Vagina (tissue), 2 donors: ENCODE data around the gene CSTPP1. TPM values are rescaled to one million over a fixed set of nuclear protein-coding genes. Genes with fewer than 3 reads are reported as not detected.

Source experiments
- DNase-seq, 2 donors: peaks; one replicate each; pipeline ENCODE4 v3.0.0-alpha.2; 2017; ENCODE audit errors: extremely low spot score in 2 of 2
- H3K27ac ChIP-seq: fragments of 200-600 bp; sonication (generic); one replicate; pipeline ENCODE4 v1.5.1; 2019
- H3K27me3 ChIP-seq: fragments of 200-600 bp; sonication (generic); one replicate; pipeline ENCODE4 v1.5.1; 2019
- H3K36me3 ChIP-seq, 2 donors: fragments of 200-600 bp; sonication (generic); one replicate each; pipeline ENCODE4 v1.5.1; 2017 to 2019
- H3K4me1 ChIP-seq: fragments of 200-600 bp; sonication (generic); one replicate; pipeline ENCODE4 v1.5.1; 2019
- H3K4me3 ChIP-seq, 2 donors: fragments of 200-600 bp; sonication (generic); 1 replicate in 1 of 2; 2 replicates in 1 of 2; pipeline ENCODE4 v1.5.1; 2016 to 2019
- H3K9me3 ChIP-seq: fragments of 200-600 bp; sonication (generic); one replicate; pipeline ENCODE4 v1.5.1; 2019
- POLR2A ChIP-seq, 2 donors: fragments of 450-650 bp; IDR thresholded peaks; one replicate each; pipeline ENCODE4 v1.6.1; 2017; ENCODE audit warnings: antibody characterized with exemption in 2 of 2, mild to moderate bottlenecking in 2 of 2, moderate library complexity in 2 of 2
- POLR2AphosphoS5 ChIP-seq, 2 donors: sonication (generic); formaldehyde crosslinking; IDR thresholded peaks; one replicate each; pipeline ENCODE4 v1.9.0; 2017; ENCODE audit warnings: antibody characterized with exemption in 2 of 2, mild to moderate bottlenecking in 2 of 2, low read depth in 1 of 2; ENCODE audit not compliant: insufficient read depth in 1 of 2
- intact Hi-C: fragments of 100-400 bp; cut with DNase I; formaldehyde crosslinking; loops from one replicate; pipeline ENCODE4 v1.15.1; 2023
- total RNA-seq: library from RNA; depleted of rRNA; stranded (reverse); fragments of >200 nt; gene quantifications from one replicate; pipeline ENCODE4 v1.2.3, GENCODE V29; 2016
- TF ChIP-seq, protein P1 (sequence below), 3 experiments: fragments of 450-650 bp in 2 of 3; fragments of 200-600 bp in 1 of 3; sonication (generic) in 1 of 3; IDR thresholded peaks; one replicate each; pipeline ENCODE4 v1.5.1; 2017 to 2019; ENCODE audit warnings: antibody characterized with exemption in 3 of 3, mild to moderate bottlenecking in 2 of 3, moderate library complexity in 2 of 3

CSTPP1 gene
- total RNA-seq, 1 donor from 2014 or later: 30.7 TPM

DNA sequence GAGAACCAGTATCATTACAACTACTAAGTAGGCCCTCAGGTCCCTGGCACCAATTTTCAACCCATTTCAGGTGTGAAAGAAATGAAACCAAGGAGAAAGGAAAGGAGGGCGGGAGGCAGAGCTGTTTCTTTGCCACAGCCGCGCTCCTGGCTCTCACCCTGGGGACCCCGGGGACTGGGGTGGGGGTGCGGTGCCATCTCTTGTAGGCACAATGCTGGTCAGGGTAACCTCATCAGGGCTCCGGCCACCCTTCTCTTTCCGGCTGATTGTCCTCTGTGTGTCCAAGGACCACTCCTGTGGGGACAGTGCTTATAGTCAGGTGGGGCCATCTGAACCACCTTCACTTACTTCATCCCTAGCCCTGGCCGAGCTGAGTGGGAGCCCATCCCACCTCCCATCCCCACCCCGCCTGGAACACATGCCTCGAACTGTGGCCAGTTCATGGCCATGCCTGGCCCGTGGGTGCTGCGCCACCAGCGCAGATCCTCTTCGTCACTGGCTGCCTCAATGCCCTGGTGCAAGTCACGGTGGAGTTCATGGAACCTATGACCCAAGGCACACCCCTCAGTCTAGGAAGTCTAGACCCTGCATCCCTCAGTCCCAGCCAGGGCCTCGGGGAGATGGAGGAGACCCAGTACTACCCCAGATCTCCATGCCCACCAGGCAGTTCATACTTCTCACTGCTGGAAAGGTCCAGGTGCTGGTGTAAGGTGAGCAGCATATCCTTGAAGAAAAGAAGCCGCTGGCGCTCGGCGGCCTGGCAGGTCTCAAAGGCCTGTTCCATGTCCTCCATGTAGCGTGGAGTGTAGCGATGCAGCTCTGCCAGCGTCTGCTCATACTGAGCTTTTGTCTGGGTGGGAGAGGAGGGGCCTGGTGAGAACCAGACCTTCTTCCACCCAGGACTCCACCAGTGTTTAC is 242.4 kb downstream of the CSTPP1 start:
- intact Hi-C loops: loop anchor here (5.0 kb wide), 3 partner anchors 33 to 173 kb away; partner anchors contain the start of genes DDB2, MYBPC3 and NR1H3
- Histone ChIP-seq H3K4me3 (no peak overlapping the region), H3K36me3 (peaks cover 0 to 21% of the 10 kb centered on the region in 2 donors), H3K27me3 (no peaks in the 10 kb centered on the region), H3K4me1 (peaks cover 30% of the 10 kb centered on the region), H3K27ac (peak overlapping the region; percentile 98), H3K9me3 (no peaks in the 10 kb centered on the region)
- TF ChIP-seq POLR2A (IDR thresholded peaks at IDR 0.05): no peak
- no peak for TF ChIP-seq POLR2AphosphoS5 (IDR thresholded peaks at IDR 0.05; ENCODE audit: insufficient read depth in 1 of 2, low read depth in 1 of 2)
- TF ChIP-seq, protein P1, sequence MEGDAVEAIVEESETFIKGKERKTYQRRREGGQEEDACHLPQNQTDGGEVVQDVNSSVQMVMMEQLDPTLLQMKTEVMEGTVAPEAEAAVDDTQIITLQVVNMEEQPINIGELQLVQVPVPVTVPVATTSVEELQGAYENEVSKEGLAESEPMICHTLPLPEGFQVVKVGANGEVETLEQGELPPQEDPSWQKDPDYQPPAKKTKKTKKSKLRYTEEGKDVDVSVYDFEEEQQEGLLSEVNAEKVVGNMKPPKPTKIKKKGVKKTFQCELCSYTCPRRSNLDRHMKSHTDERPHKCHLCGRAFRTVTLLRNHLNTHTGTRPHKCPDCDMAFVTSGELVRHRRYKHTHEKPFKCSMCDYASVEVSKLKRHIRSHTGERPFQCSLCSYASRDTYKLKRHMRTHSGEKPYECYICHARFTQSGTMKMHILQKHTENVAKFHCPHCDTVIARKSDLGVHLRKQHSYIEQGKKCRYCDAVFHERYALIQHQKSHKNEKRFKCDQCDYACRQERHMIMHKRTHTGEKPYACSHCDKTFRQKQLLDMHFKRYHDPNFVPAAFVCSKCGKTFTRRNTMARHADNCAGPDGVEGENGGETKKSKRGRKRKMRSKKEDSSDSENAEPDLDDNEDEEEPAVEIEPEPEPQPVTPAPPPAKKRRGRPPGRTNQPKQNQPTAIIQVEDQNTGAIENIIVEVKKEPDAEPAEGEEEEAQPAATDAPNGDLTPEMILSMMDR (IDR thresholded peaks at IDR 0.05): no peak
- DNase-seq: no peak

DNA sequence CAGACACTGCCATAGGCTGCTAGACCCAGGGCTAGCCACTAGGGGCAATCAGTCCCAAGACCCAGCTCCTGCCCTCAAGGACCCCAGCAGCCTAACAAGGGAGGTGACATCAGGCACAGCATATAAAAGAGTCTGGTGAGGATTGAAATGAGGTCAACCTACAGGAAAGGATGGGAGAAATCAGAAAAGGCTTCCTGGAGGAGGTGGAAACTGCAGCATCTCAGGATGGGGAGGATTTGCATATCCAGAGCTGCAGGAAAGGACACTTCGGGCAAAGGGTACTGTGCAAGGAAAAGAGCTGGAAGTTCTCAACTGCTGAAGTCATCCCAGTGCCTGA is 243.1 kb downstream of the CSTPP1 start:
- peaks cover 33% of the 10 kb centered on the region for H3K4me1 ChIP-seq
- no peak for DNase-seq
- H3K27me3 ChIP-seq: no peaks in the 10 kb centered on the region
- peaks cover 0 to 19% of the 10 kb centered on the region in 2 donors for H3K36me3 ChIP-seq
- H3K4me3 ChIP-seq: no peak overlapping the region
- no peak for TF ChIP-seq POLR2A (IDR thresholded peaks at IDR 0.05)
- TF ChIP-seq POLR2AphosphoS5 (IDR thresholded peaks at IDR 0.05; ENCODE audit: insufficient read depth in 1 of 2, low read depth in 1 of 2): no peak
- TF ChIP-seq, protein P1 (IDR thresholded peaks at IDR 0.05): no peak
- intact Hi-C loops: loop anchor here (5.0 kb wide), 3 partner anchors 33 to 173 kb away; partner anchors contain the start of genes DDB2, MYBPC3 and NR1H3
- H3K27ac ChIP-seq: no peak overlapping the region
- no peaks in the 10 kb centered on the region for H3K9me3 ChIP-seq

DNA sequence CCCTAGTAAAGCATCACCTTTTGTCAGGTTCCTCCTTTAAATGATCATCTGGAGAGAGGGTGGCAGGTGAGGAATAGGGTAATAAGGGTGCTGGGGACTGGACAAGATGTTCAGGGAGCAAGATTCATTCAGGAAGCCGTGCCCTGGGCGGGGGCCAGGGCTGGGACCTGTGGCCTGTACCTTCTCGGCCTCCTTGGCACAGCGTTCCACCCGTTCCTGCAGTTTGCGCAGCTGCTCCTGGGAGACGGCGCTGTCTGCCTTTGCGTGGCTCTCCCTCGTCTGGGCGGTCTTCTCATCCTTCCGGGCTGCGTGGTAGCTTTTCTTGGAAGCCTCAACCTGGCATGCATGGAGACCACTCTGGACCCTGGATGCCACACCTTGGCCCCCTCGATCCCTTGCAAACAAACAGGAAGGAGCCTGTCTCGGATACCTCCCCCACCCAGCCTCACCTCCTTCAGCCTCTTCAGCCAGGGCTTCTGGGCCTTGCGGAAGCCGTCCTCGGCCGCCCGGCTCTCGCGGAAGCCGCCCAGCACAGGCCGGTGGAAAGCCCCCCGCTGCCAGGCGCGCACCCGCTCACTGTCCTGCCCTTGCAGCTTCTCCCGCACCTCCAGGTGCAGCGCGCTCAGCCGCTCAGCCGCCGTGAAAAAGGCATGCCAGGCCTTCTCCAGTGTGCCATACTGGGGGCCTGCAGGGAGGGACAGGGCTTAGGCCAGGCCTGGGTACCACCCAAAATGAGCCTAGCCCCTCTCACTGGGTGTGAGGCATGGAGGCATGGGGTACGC is 243.6 kb downstream of the CSTPP1 start:
- Histone ChIP-seq H3K4me1 (peaks cover 33% of the 10 kb centered on the region), H3K36me3 (peaks cover 0 to 13% of the 10 kb centered on the region in 2 donors), H3K27ac (no peak overlapping the region), H3K9me3 (no peaks in the 10 kb centered on the region), H3K27me3 (no peaks in the 10 kb centered on the region), H3K4me3 (no peak overlapping the region)
- TF ChIP-seq POLR2A (IDR thresholded peaks at IDR 0.05): no peak
- TF ChIP-seq, protein P1 (IDR thresholded peaks at IDR 0.05): no peak
- TF ChIP-seq POLR2AphosphoS5 (IDR thresholded peaks at IDR 0.05; ENCODE audit: insufficient read depth in 1 of 2, low read depth in 1 of 2): no peak
- DNase-seq: no peak
- intact Hi-C loops: no loop called here

DNA sequence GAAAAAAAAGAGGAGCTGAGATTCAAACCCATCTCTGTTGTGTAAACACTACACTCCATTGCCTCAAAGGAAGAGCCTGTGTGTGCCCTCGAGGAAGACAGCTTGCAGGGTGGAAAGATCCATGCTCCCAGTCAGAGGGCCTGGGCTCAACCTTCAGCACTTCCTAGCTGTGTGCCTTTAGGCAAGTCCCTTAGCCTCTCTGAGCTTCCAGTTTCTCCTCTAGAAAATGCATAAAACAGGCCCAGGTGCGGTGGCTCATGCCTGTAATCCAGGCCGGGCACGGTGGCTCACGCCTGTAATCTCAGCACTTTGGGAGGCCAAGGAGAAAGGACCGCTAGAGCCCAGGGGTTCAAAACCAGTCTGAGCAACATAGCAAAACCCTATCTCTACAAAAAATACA is 244.7 kb downstream of the CSTPP1 start:
- no peak for TF ChIP-seq POLR2AphosphoS5 (IDR thresholded peaks at IDR 0.05; ENCODE audit: insufficient read depth in 1 of 2, low read depth in 1 of 2)
- TF ChIP-seq, protein P1 (IDR thresholded peaks at IDR 0.05): no peak
- TF ChIP-seq POLR2A (IDR thresholded peaks at IDR 0.05): no peak
- no peaks in the 10 kb centered on the region for H3K27me3 ChIP-seq
- no peaks in the 10 kb centered on the region for H3K9me3 ChIP-seq
- H3K27ac ChIP-seq: no peak overlapping the region
- peaks cover 29% of the 10 kb centered on the region for H3K4me1 ChIP-seq
- no peak overlapping the region for H3K4me3 ChIP-seq
- intact Hi-C loops: no loop called here
- DNase-seq: no peak
- H3K36me3 ChIP-seq: peaks cover 0 to 11% of the 10 kb centered on the region in 2 donors
